NCI-H2196 (cell line): Measurements from ENCODE around the gene EGFL8.
"Not testable (repeated sequence)": the region's sequence is repeated elsewhere in the genome, so short reads cannot be mapped to it uniquely, and the experiment has no call there.

Experiments
- DNase-seq: peaks from one replicate; lab custom pipeline; 2025; ENCODE audit not compliant: unreplicated experiment; lab: John Stamatoyannopoulos, UW

EGFL8 gene

GRCh38 chr6:32194825-32195651 lies 30.6 kb downstream of the EGFL8 start:
- peak; percentile 23 for DNase-seq

- DNase-seq, result peak; percentile 100
Measured at GRCh38 chr6:32195652-32195901, 31.2 kb downstream of the EGFL8 start.

GRCh38 chr6:32195902-32196681 lies 31.7 kb downstream of the EGFL8 start:
- peak; percentile 91 for DNase-seq

DNA sequence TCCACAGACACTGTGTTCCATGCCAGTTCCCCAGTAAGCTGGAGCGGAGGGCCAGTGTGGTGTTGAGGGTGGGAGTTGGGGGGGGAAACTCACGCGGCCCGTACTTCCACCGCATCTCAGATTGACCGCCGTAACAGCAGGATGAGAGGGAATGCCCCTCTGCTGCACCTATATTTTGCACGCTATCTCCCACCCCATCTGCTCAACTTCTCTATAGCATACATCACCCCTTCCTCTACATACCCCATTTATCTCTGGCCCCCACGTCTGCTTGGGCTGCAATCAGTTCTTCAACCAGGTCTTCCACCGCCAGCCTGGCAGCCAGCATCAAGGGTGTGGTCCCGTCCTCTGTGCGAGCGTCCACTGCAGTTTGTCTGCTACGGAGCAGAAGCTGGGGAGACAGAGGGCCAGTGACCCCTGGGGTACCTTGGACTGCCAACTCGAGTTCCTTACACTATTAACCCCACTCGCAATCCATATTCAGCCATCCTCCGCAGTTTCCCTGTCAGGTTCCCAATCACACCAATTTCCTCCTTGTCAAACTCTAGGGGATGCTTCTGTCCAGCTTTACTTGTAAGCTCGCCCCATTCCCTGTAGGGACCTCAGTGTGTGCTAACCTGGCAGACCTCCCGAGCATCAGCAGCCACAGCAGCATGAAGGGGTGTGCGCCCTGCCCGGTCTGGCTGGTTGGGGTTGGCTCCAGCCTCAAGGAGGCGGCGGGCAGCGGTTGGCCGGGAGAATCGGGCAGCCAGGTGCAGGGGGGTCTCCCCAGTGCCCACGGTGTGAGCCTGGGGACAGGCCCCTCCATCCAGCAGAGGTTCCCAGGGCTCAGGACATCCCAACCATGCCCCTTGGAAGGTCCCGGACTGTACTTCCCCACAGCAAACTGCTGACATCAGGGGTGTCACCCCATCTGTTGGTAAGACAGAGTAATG lies 32.6 kb downstream of the EGFL8 start:
- no peak for DNase-seq

- no peak for DNase-seq
Measured at GRCh38 chr6:32198345-32198696, 33.9 kb downstream of the EGFL8 start.

DNA sequence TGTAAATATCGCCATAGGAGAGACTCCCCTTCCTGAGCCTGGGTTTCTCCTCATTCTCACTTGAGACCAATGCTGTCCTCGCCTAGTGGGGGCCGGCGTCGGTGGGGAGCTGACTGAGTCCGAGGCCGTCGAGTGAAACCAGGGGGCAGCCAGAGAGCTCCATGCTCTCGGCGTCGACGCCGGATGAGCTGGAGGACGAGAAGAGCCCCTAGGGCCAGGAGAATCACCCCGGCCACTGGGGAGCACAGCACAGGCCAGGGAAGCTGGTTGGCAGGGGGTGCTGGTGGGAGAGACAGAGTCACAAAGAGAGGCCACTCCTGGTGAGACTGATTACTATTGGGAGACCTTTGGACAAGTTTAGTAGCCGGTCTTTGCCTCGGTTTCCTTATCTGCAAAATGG lies 34.5 kb downstream of the EGFL8 start:
- no peak for DNase-seq

- no peak for DNase-seq
Measured at GRCh38 chr6:32200711-32201475, 36.5 kb downstream of the EGFL8 start.

GRCh38 chr6:32202186-32202585 lies 37.8 kb downstream of the EGFL8 start:
- DNase-seq, result no peak

- DNase-seq, result no peak
Measured at GRCh38 chr6:32203426-32204267, 39.3 kb downstream of the EGFL8 start.

DNA sequence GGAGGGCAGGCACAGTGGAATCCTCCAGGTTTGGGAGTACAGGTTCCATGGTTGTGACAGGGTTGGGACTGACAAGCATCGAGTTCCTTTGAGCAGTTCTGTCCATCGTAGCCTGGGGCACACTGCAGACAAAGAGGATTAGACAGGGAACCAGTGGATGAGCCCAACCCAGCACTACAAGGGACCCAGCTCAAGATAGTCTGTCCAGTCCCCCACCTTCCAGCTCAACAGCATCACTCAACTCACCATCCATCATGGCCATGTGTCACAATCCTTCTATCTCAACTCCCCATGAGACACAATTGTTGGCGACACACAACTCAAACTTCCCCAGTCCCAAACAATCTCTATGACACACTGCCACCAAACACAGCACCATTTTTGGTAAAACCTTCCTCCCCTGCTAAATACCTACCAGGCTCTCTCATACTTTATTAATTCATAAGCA lies 39.9 kb downstream of the EGFL8 start:
- DNase-seq, result no peak

DNA sequence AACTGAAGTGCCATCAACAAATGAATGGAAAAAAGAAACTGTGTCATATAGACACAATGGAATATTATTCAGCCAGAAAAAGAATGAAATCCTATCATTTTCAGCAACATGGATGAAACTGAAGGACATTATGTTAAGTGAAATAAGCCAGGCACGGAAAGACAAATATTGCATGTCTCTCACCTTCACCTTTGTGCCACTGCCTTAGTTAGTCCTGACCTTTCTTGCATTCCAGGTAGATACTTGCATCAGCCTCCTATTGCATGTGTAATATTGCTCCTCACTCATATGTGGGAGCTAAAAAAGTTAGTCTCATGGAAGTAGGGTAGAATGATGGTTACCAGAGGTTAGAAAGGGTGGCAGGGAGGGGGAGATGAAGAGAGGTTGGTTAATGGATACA lies 44.6 kb downstream of the EGFL8 start:
- no peak for DNase-seq

DNA sequence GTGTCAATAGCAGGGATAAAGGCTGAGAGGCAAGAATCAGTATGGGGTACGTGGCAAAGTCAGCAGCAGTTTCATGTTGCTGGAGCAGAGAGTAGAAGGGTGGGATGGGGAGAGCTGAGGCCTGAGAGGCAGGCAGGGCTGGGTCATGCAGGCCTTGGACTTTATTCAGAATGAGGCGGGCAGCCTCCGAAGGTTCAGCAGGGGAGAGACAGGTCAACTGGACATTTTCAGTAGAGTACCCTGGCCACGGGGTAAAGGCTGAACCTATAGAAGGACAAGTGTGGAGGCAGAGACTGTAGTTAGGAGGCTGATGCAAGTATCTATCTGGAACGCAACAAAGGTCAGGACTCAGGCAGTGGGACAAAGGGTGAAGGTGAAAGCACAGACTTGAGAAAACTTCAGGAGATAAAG lies 45.8 kb downstream of the EGFL8 start:
- DNase-seq, result no peak

DNA sequence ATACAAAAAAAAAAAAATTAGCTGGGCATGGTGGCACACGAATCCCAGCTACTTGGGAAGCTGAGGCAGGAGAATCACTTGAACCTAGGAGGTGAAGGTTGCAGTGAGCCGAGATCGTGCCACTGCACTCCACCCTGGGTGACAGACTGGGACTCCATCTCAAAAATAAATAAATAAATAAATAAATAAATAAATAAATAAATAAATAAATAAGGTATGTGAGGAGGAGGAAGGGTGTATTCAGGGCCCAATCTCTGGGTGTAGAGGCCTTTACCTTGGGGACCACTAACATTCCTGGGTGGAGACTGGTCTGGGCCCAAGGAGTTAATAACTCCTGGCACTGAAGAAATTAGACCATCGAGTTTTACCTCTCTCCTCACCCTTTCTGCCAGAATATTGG lies 47.0 kb downstream of the EGFL8 start:
- DNase-seq, result not testable (repeated sequence)

- no peak for DNase-seq
Measured at GRCh38 chr6:32212076-32212760, 47.8 kb downstream of the EGFL8 start.

- DNase-seq, result no peak
Measured at GRCh38 chr6:32213649-32214048, 49.3 kb downstream of the EGFL8 start.

- DNase-seq, result no peak
Measured at GRCh38 chr6:32214126-32214525, 49.7 kb downstream of the EGFL8 start.

DNA sequence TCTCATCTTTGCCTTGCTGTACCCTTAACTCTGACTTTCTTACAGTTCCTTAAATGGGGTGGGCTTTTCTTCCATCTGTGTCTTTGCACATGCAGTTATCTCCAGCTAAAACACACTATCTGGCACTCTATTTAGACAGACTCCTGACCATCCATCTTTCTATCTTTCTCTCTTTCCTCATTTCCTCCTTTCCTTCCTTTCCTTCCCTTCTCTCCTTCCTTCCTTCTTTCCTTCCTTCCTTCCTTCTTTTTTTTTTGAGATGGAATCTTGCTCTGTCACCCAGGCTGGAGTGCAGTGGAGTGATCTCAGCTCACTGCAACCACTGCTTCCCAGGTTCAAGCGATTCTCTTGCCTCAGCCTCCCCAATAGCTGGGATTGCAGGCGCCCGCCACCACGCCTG lies 51.2 kb downstream of the EGFL8 start:
- no peak for DNase-seq

GRCh38 chr6:32216285-32216684 lies 51.9 kb downstream of the EGFL8 start:
- DNase-seq, result no peak

GRCh38 chr6:32216998-32217397 lies 52.6 kb downstream of the EGFL8 start:
- no peak for DNase-seq
